Gastroesophageal sphincter (tissue), 3 donors: ENCODE measurements around the gene FOXK1.

Experiments
- CTCF ChIP-seq, 4 experiments: fragments of 200-600 bp in 2 of 4; fragments of 450-650 bp in 2 of 4; sonication (generic) in 1 of 4; IDR thresholded peaks; one replicate each; pipeline ENCODE4 v1.5.1; 2017 to 2019; ENCODE audit warnings: antibody characterized with exemption in 4 of 4, mild to moderate bottlenecking in 2 of 4, moderate library complexity in 2 of 4
- EP300 ChIP-seq: sonication (generic); formaldehyde crosslinking; IDR thresholded peaks from one replicate; pipeline ENCODE4 v1.6.1; 2017; ENCODE audit warnings: antibody characterized with exemption, mild to moderate bottlenecking

- no peak for TF ChIP-seq EP300
- no peak for TF ChIP-seq CTCF (IDR thresholded peaks at IDR 0.05)
Measured at GRCh38 chr7:4730971-4731370, 48.9 kb downstream of the FOXK1 start.
